Endothelial cell (in vitro differentiated cells): ENCODE data around the gene EXT2. TPM values are rescaled to one million over a fixed set of nuclear protein-coding genes. Genes with fewer than 3 reads are reported as not detected.

Source experiments
- DNase-seq: peaks from one replicate; pipeline ENCODE4 v3.0.0; 2021; ENCODE audit warnings: low spot score
- H3K27ac Mint-ChIP-seq: one replicate; pipeline ENCODE4 v1.8.0; 2021; ENCODE audit warnings: mixed read lengths, inconsistent platforms; ENCODE audit not compliant: unreplicated experiment
- H3K27me3 Mint-ChIP-seq: one replicate; pipeline ENCODE4 v1.8.0; 2021; ENCODE audit warnings: mild to moderate bottlenecking, moderate library complexity, mixed read lengths, inconsistent platforms; ENCODE audit not compliant: unreplicated experiment
- H3K36me3 Mint-ChIP-seq: one replicate; pipeline ENCODE4 v1.8.0; 2021; ENCODE audit warnings: mild to moderate bottlenecking, low read depth, mixed read lengths, inconsistent platforms; ENCODE audit not compliant: unreplicated experiment
- H3K4me1 Mint-ChIP-seq: one replicate; pipeline ENCODE4 v1.8.0; 2021; ENCODE audit warnings: mild to moderate bottlenecking, mixed read lengths, inconsistent platforms; ENCODE audit not compliant: unreplicated experiment
- H3K4me3 Mint-ChIP-seq: one replicate; pipeline ENCODE4 v1.8.0; 2021; ENCODE audit warnings: mild to moderate bottlenecking, mixed read lengths, inconsistent platforms; ENCODE audit not compliant: unreplicated experiment
- H3K9me3 Mint-ChIP-seq: one replicate; pipeline ENCODE4 v1.8.0; 2021; ENCODE audit warnings: mixed read lengths, inconsistent platforms; ENCODE audit not compliant: unreplicated experiment
- total RNA-seq: library from RNA; stranded (reverse); fragmentation: NEBNext Ultra II Directional; extraction: Animal tissue kit (Norgen Biotek cat#: 25700); gene quantifications from one replicate; pipeline ENCODE4 v1.2.1, GENCODE V29; 2021; ENCODE audit not compliant: unreplicated experiment
- TF ChIP-seq, protein P1 (sequence below): fragments of 200-600 bp; sonication (generic); IDR thresholded peaks from one replicate; pipeline ENCODE4 v1.5.0; 2021; ENCODE audit warnings: antibody characterized with exemption; ENCODE audit not compliant: unreplicated experiment

Gene EXT2
- total RNA-seq, 1 donor from 2014 or later = 96.8 TPM

DNA sequence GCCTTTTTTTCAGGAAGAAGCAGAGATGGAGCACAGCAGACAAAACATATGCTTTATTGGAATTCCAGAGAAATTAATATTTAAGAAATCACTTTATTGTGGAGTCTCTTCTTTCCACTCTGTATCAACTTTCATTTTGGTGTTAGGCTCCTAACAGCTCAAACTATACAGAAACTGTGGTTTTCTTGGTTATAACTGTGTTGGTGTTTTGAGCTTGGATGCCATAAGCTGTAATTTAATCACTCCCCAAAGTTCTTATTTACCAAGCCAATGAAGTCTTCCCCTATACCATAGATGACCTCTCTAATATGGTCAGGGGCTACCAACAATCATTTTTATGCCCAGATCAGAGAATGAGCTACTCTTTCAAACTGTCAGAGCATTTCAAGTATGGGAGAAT lies 90.0 kb downstream of the EXT2 start:
- no peak for DNase-seq
- peaks cover 12% of the 10 kb centered on the region for H3K9me3 Mint-ChIP-seq
- no peak overlapping the region for H3K4me3 Mint-ChIP-seq
- TF ChIP-seq, protein P1, sequence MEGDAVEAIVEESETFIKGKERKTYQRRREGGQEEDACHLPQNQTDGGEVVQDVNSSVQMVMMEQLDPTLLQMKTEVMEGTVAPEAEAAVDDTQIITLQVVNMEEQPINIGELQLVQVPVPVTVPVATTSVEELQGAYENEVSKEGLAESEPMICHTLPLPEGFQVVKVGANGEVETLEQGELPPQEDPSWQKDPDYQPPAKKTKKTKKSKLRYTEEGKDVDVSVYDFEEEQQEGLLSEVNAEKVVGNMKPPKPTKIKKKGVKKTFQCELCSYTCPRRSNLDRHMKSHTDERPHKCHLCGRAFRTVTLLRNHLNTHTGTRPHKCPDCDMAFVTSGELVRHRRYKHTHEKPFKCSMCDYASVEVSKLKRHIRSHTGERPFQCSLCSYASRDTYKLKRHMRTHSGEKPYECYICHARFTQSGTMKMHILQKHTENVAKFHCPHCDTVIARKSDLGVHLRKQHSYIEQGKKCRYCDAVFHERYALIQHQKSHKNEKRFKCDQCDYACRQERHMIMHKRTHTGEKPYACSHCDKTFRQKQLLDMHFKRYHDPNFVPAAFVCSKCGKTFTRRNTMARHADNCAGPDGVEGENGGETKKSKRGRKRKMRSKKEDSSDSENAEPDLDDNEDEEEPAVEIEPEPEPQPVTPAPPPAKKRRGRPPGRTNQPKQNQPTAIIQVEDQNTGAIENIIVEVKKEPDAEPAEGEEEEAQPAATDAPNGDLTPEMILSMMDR = no peak
- H3K27ac Mint-ChIP-seq = no peak overlapping the region
- H3K27me3 Mint-ChIP-seq = peaks cover 3% of the 10 kb centered on the region
- peaks cover 31% of the 10 kb centered on the region for H3K36me3 Mint-ChIP-seq
- H3K4me1 Mint-ChIP-seq = peaks cover 4% of the 10 kb centered on the region

DNA sequence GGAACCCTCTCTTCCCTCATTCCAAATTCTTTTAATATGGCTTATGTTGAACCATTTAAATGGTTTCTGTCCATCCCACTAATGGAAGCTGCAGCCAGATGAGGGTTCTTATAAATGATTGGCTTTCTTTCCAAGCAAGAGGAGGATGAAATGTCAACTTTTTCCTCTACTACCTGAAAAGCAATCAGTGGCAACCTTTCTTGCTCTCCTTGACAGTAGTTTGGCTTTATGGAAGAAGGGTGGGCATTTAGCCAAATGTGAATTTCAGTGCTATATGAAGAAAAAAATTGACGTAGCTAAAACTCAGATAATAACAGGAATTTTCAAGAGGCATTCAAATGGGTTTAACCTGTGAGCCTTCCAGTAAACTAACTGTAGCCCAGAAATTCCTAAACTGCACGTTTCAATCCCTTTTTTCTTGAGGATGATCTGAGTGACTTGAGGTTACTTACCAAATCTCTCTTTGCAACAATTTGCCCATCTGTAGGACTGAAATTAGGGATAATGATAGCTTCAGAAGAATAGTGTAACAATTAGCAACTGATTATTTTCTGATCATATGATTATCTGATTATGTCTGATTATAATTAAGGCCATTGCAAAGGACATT lies 90.9 kb downstream of the EXT2 start:
- DNase-seq = no peak
- H3K4me3 Mint-ChIP-seq = no peak overlapping the region
- peaks cover 31% of the 10 kb centered on the region for H3K36me3 Mint-ChIP-seq
- peaks cover 12% of the 10 kb centered on the region for H3K4me1 Mint-ChIP-seq
- TF ChIP-seq, protein P1 = no peak
- H3K27me3 Mint-ChIP-seq = peaks cover 3% of the 10 kb centered on the region
- H3K27ac Mint-ChIP-seq = no peak overlapping the region
- H3K9me3 Mint-ChIP-seq = peaks cover 12% of the 10 kb centered on the region

DNA sequence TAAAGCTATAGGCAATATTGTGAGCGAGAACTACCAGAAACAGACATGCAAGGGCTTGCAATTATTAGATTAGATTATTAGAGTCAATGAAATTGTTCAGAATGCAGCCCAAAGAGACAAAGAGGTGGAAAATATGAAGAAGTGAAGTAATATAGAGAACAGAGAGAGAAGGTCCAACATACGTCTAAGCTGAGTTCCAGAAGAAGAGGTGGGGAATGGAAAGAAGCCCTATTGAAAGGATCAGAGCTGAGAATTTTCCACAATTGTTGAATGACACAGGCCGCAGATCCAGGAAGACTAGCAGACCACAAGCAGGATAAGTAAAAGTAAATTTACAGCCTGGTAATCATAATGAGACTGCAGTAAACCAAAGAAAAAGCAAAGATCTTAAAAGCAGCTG lies 93.2 kb downstream of the EXT2 start:
- Mint-ChIP-seq H3K36me3 (peaks cover 35% of the 10 kb centered on the region), H3K4me1 (peaks cover 21% of the 10 kb centered on the region), H3K4me3 (peak overlapping the region; percentile 79), H3K27ac (no peak overlapping the region), H3K27me3 (peaks cover 3% of the 10 kb centered on the region), H3K9me3 (peaks cover 12% of the 10 kb centered on the region)
- DNase-seq = no peak
- TF ChIP-seq, protein P1 = no peak

DNA sequence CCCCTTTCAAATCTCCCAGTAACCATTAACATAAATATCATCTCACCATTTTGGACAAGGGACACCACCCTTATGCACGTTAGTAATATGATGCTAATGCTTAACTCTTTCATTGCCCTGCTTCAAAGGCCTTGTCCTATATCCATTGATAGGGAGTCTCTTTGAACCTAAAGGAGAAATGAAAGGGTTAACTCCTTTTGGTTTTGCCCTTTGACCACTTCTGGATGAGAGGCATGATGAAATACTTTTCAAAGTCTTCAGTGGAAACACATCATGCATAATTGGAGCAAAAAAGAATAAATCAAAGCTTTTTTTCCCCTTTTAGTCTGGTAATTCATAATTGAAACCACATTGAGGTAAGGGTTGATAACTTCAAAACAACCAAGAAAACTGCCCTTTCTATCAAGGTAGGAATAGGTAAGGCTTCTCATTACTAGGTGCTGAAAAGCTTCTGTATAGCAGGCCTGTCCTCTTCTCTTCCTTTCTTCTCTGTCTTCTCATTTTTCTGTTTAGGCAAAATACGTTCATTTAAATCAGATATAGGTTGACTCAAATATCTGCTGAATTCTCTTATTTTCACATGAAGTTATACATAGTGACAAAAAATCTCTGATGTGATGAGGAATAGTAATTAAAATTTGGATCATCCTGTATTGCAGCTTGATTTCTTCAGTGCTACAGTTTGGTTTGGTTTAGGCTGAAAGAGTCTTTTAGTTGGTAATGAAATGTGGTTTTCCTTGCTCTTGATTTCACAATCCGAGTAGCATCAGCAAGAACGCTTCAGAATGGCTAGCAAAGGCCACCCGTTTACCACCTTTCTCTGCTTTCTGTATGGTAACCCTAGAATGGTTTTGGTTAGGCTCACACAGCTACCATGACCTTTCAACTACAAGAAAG lies 94.8 kb downstream of the EXT2 start:
- Mint-ChIP-seq H3K4me3 (no peak overlapping the region), H3K9me3 (peaks cover 12% of the 10 kb centered on the region), H3K4me1 (peaks cover 21% of the 10 kb centered on the region), H3K36me3 (peaks cover 38% of the 10 kb centered on the region), H3K27me3 (peaks cover 3% of the 10 kb centered on the region), H3K27ac (peak overlapping the region; percentile 2)
- TF ChIP-seq, protein P1 = no peak
- no peak for DNase-seq

DNA sequence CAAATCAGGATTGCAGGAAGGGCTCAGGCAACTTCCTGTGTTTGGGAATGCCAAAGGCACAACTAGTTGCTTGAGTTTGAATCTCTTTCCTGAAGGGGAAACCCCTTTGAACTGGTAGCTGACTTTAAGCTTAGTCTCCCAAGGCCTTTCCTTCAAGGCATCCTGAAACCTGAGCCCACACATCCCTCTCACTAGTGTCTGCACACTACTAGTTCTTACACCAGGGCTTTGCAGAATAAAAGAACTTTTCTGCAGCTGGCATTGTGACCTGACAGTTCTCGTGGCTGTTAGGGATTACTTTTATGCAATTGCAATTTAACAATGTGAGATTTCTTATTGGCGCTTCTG lies 95.4 kb downstream of the EXT2 start:
- no peak overlapping the region for H3K4me3 Mint-ChIP-seq
- TF ChIP-seq, protein P1 = no peak
- peaks cover 3% of the 10 kb centered on the region for H3K27me3 Mint-ChIP-seq
- peaks cover 21% of the 10 kb centered on the region for H3K4me1 Mint-ChIP-seq
- DNase-seq = no peak
- H3K27ac Mint-ChIP-seq = peak overlapping the region; percentile 42
- peaks cover 12% of the 10 kb centered on the region for H3K9me3 Mint-ChIP-seq
- peaks cover 38% of the 10 kb centered on the region for H3K36me3 Mint-ChIP-seq
